Right atrium auricular region (tissue), 2 donors: ENCODE data around the gene GRM7. TPM values are rescaled to one million over a fixed set of nuclear protein-coding genes. Genes with fewer than 3 reads are reported as not detected.
A peak's percentile ranks its signal among the peaks of the same experiment; 100 is the strongest.

Experiments
- DNase-seq: peaks from one replicate; pipeline ENCODE4 v3.0.0-alpha.2; 2019; ENCODE audit warnings: low spot score
- H3K27ac ChIP-seq, 2 donors: fragments of 200-600 bp; sonication (generic); 1 replicate in 1 of 2; 2 replicates in 1 of 2; pipeline ENCODE4 v1.5.1; 2016 to 2019
- H3K27me3 ChIP-seq, 2 donors: fragments of 200-600 bp; sonication (generic); one replicate each; pipeline versions ENCODE4 v1.5.1 to v1.6.0; 2017 to 2019
- H3K36me3 ChIP-seq: fragments of 200-600 bp; sonication (generic); one replicate; pipeline ENCODE4 v1.5.1; 2016
- H3K4me1 ChIP-seq, 2 donors: fragments of 200-600 bp; sonication (generic); one replicate each; pipeline versions ENCODE4 v1.5.1 to v1.6.0; 2017 to 2019
- H3K4me3 ChIP-seq, 2 donors: fragments of 200-600 bp; sonication (generic); 1 replicate in 1 of 2; 2 replicates in 1 of 2; pipeline ENCODE4 v1.5.1; 2017 to 2019; ENCODE audit warnings: mild to moderate bottlenecking in 1 of 2, moderate library complexity in 1 of 2
- H3K9me3 ChIP-seq, 2 donors: fragments of 200-600 bp; sonication (generic); one replicate each; pipeline ENCODE4 v1.5.1; 2019
- CTCF ChIP-seq, 2 donors: fragments of 200-600 bp; sonication (generic); IDR thresholded peaks; one replicate each; pipeline ENCODE4 v1.5.1; 2019; ENCODE audit warnings: antibody characterized with exemption in 2 of 2
- total RNA-seq, 2 donors: library from RNA; depleted of rRNA; stranded (reverse); fragments of >200 nt; gene quantifications; one replicate each; pipeline ENCODE4 v1.1.0, GENCODE V29; 2016

The GRM7 gene
- total RNA-seq, 2 donors from 2014 or later, result not detected

- Histone ChIP-seq H3K36me3 (no peaks in the 10 kb centered on the region), H3K27ac (no peak overlapping the region), H3K4me3 (no peak overlapping the region), H3K4me1 (no peaks in the 10 kb centered on the region), H3K9me3 (no peaks in the 10 kb centered on the region), H3K27me3 (no peaks in the 10 kb centered on the region)
- no peak for DNase-seq
- TF ChIP-seq CTCF (IDR thresholded peaks at IDR 0.05), result no peak
Observed at GRCh38 chr3:7272203-7272602, 411.3 kb downstream of the GRM7 start.

- Histone ChIP-seq H3K4me3 (no peak overlapping the region), H3K36me3 (no peaks in the 10 kb centered on the region), H3K4me1 (no peaks in the 10 kb centered on the region), H3K27ac (no peak overlapping the region), H3K27me3 (no peaks in the 10 kb centered on the region), H3K9me3 (no peaks in the 10 kb centered on the region)
- TF ChIP-seq CTCF (IDR thresholded peaks at IDR 0.05), result no peak
- no peak for DNase-seq
Observed at GRCh38 chr3:7275396-7275795, 414.5 kb downstream of the GRM7 start.

DNA sequence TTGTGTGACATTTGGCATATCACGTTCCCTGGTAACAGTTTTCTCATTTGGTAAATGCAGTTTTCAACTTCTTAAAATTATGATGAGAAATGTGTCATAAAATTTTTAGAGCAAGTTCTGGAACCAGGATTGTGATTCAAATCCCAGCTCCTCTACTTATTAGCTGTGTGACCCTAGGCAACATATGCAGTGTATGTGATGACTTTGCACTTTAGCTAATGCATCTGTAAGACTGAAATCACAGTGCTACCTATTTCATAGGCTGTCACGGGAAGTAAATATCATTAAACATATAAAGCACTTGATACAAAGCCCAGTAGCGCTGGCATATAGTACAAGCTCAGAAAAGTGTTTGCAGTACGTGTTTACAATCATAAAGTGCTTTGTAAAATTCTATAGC lies 419.4 kb downstream of the GRM7 start:
- DNase-seq, result no peak
- H3K27me3 ChIP-seq, result no peaks in the 10 kb centered on the region
- no peaks in the 10 kb centered on the region for H3K4me1 ChIP-seq
- H3K9me3 ChIP-seq, result no peaks in the 10 kb centered on the region
- H3K4me3 ChIP-seq, result no peak overlapping the region
- H3K27ac ChIP-seq, result no peak overlapping the region
- H3K36me3 ChIP-seq, result no peaks in the 10 kb centered on the region
- no peak for TF ChIP-seq CTCF (IDR thresholded peaks at IDR 0.05)

GRCh38 chr3:7282988-7283387 lies 422.1 kb downstream of the GRM7 start:
- DNase-seq, result no peak
- Histone ChIP-seq H3K27me3 (no peaks in the 10 kb centered on the region), H3K4me3 (no peak overlapping the region), H3K27ac (no peak overlapping the region), H3K9me3 (no peaks in the 10 kb centered on the region), H3K4me1 (no peaks in the 10 kb centered on the region), H3K36me3 (no peaks in the 10 kb centered on the region)
- TF ChIP-seq CTCF (IDR thresholded peaks at IDR 0.05), result no peak

- no peaks in the 10 kb centered on the region for H3K9me3 ChIP-seq
- H3K4me3 ChIP-seq, result no peak overlapping the region
- H3K4me1 ChIP-seq, result no peaks in the 10 kb centered on the region
- H3K27ac ChIP-seq, result no peak overlapping the region
- peak in 1 of 2 donors; percentile 52 for TF ChIP-seq CTCF (IDR thresholded peaks at IDR 0.05)
- DNase-seq, result no peak
- H3K27me3 ChIP-seq, result no peaks in the 10 kb centered on the region
- H3K36me3 ChIP-seq, result no peaks in the 10 kb centered on the region
Observed at GRCh38 chr3:7285505-7285904, 424.6 kb downstream of the GRM7 start.

GRCh38 chr3:7288133-7288532 lies 427.2 kb downstream of the GRM7 start:
- Histone ChIP-seq H3K9me3 (no peaks in the 10 kb centered on the region), H3K4me1 (no peaks in the 10 kb centered on the region), H3K27ac (no peak overlapping the region), H3K36me3 (no peaks in the 10 kb centered on the region), H3K4me3 (no peak overlapping the region), H3K27me3 (no peaks in the 10 kb centered on the region)
- TF ChIP-seq CTCF (IDR thresholded peaks at IDR 0.05), result no peak
- no peak for DNase-seq
